ENCODE measurements around the gene RSBN1L.

GRCh38 chr7:77794000-77794399 lies 97.7 kb downstream of the RSBN1L start:
- TF ChIP-seq POLR2A (IDR thresholded peaks at IDR 0.05; ENCODE audit: low read depth, low read length) (no peak), TAF1 (IDR thresholded peaks at IDR 0.05; ENCODE audit: borderline replicate concordance, low read depth, low read length) (no peak)

Measured in GM12892 (cell line).